PC-9 (cell line): ENCODE measurements around the gene FCF1. TPM values are rescaled to one million over a fixed set of nuclear protein-coding genes. Genes with fewer than 3 reads are reported as not detected.

Source experiments
- BruUV-seq: library from RNA; stranded (reverse); fragments of 400-500 nt; replicated peaks from 2 replicates; lab custom pipeline; 2021; lab: Mats Ljungman, UMichigan
- CTCF ChIA-PET: fragments of 300-600 bp; sonication (Branson Sonifier 250); formaldehyde crosslinking; loops from one replicate; lab custom pipeline; 2022; ENCODE audit warnings: antibody characterized with exemption; lab: Charles Lee
- POLR2A ChIA-PET: fragments of 300-600 bp; sonication (Branson Sonifier 250); formaldehyde crosslinking; loops from one replicate; lab custom pipeline; 2022; ENCODE audit warnings: antibody characterized with exemption; ENCODE audit not compliant: unreplicated experiment; lab: Charles Lee
- DNase-seq, 2 experiments: peaks; one replicate each; pipeline versions ENCODE4 v3.0.0 to v3.0.0-alpha.2; 2015 to 2022; ENCODE audit warnings: mixed read lengths in 1 of 2
- H2AFZ ChIP-seq: fragments of 200-600 bp; sonication (generic); 2 replicates; pipeline ENCODE4 v1.8.1; 2017; ENCODE audit warnings: antibody characterized with exemption
- H3F3A ChIP-seq: fragments of 200-600 bp; sonication (generic); 2 replicates; pipeline ENCODE4 v1.8.1; 2017; ENCODE audit warnings: antibody characterized with exemption, mild to moderate bottlenecking, low read depth; ENCODE audit not compliant: insufficient read depth
- H3K27ac ChIP-seq: fragments of 200-600 bp; sonication (generic); 2 replicates; pipeline ENCODE4 v1.6.1; 2016; ENCODE audit warnings: mixed run types
- H3K27me3 ChIP-seq: fragments of 200-600 bp; sonication (generic); 2 replicates; pipeline ENCODE4 v1.6.1; 2016; ENCODE audit warnings: low read depth, mixed run types; ENCODE audit not compliant: insufficient read depth
- H3K36me3 ChIP-seq: fragments of 200-600 bp; sonication (generic); 2 replicates; pipeline ENCODE4 v1.6.1; 2016; ENCODE audit warnings: low read depth, mixed run types
- H3K4me1 ChIP-seq: fragments of 200-600 bp; sonication (generic); replicated peaks from 2 replicates; pipeline ENCODE4 v1.6.1; 2016; ENCODE audit warnings: mixed run types; ENCODE audit not compliant: insufficient read depth
- H3K4me2 ChIP-seq: fragments of 200-600 bp; sonication (generic); 2 replicates; pipeline ENCODE4 v1.6.1; 2017; ENCODE audit warnings: mixed run types
- H3K4me3 ChIP-seq: fragments of 200-600 bp; sonication (generic); 2 replicates; pipeline ENCODE4 v1.6.1; 2016; ENCODE audit warnings: mixed run types
- H3K79me2 ChIP-seq: fragments of 200-600 bp; sonication (generic); 2 replicates; pipeline ENCODE4 v1.6.1; 2017; ENCODE audit warnings: low read depth, mixed run types
- H3K9me2 ChIP-seq: fragments of 200-600 bp; sonication (generic); 2 replicates; pipeline ENCODE4 v1.8.1; 2017; ENCODE audit warnings: mild to moderate bottlenecking; ENCODE audit not compliant: insufficient read depth
- H3K9me3 ChIP-seq: fragments of 200-600 bp; sonication (generic); 2 replicates; pipeline ENCODE4 v1.8.1; 2016; ENCODE audit warnings: low read depth; ENCODE audit not compliant: insufficient read depth
- H4K20me1 ChIP-seq: fragments of 200-600 bp; sonication (generic); 2 replicates; pipeline ENCODE4 v1.8.1; 2017; ENCODE audit not compliant: insufficient read depth
- EZH2 ChIP-seq: fragments of 200-600 bp; sonication (generic); IDR thresholded peaks from 2 replicates; pipeline ENCODE4 v1.8.0; 2017; ENCODE audit warnings: antibody characterized with exemption, low read depth
- intact Hi-C: fragments of 100-400 bp; cut with micrococcal nuclease; formaldehyde crosslinking; loops from one replicate; pipeline ENCODE4 v1.10.0; 2022; ENCODE audit not compliant: unreplicated experiment
- total RNA-seq: library from RNA; stranded (reverse); gene quantifications from 2 replicates; pipeline ENCODE4 v1.2.3, GENCODE V29; 2021
- TF ChIP-seq, protein P1 (sequence below): fragments of 200-600 bp; sonication (generic); conservative IDR thresholded peaks from 2 replicates; pipeline ENCODE4 v1.6.1; 2017; ENCODE audit warnings: mixed run types, antibody characterized with exemption, mild to moderate bottlenecking, moderate library complexity

Gene FCF1
- total RNA-seq, 1 experiment from 2014 or later, result 191 TPM

DNA sequence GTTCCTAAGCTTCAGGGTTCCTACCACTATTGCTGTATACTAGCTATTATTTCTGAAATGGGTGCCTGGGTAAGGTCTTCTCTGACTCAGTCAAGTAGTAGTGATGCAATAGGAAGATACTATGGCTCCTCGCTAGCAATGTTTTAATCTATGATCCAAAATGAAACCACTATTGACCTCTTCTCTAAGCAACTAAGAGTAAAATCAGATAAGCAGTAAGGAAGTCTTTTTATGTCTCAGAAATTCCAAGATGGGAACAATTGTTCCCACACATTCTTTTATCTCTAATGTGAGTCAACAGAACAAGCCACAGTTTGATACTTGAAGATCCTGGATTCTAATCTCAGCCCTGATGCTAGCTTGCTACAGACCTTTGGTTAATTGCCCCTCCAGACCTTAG is 45.2 kb upstream of the FCF1 start:
- CTCF ChIA-PET, result interaction anchor here (1.3 kb wide), 1 partner anchor 59 kb away, joined by 3 read pairs; no protein-coding TSS in a partner anchor
- Histone ChIP-seq H2AFZ (no peak overlapping the region), H3K27me3 (no peaks in the 10 kb centered on the region), H3F3A (peaks cover 4% of the 10 kb centered on the region; the same call in 1 of the 2 replicates), H3K79me2 (no peaks in the 10 kb centered on the region), H3K27ac (no peak overlapping the region), H3K4me1 (no peaks in the 10 kb centered on the region), H3K9me2 (no peaks in the 10 kb centered on the region), H3K4me3 (no peak overlapping the region), H3K36me3 (peaks cover 68% of the 10 kb centered on the region), H3K9me3 (no peaks in the 10 kb centered on the region), H4K20me1 (no peaks in the 10 kb centered on the region), H3K4me2 (no peak overlapping the region)
- intact Hi-C loops, result no loop called here
- POLR2A ChIA-PET, result interaction anchor here (0.5 to 0.6 kb wide), 2 partner anchors 17 to 53 kb away, joined by 4 read pairs; no protein-coding TSS in a partner anchor
- no peak for TF ChIP-seq EZH2
- TF ChIP-seq, protein P1, sequence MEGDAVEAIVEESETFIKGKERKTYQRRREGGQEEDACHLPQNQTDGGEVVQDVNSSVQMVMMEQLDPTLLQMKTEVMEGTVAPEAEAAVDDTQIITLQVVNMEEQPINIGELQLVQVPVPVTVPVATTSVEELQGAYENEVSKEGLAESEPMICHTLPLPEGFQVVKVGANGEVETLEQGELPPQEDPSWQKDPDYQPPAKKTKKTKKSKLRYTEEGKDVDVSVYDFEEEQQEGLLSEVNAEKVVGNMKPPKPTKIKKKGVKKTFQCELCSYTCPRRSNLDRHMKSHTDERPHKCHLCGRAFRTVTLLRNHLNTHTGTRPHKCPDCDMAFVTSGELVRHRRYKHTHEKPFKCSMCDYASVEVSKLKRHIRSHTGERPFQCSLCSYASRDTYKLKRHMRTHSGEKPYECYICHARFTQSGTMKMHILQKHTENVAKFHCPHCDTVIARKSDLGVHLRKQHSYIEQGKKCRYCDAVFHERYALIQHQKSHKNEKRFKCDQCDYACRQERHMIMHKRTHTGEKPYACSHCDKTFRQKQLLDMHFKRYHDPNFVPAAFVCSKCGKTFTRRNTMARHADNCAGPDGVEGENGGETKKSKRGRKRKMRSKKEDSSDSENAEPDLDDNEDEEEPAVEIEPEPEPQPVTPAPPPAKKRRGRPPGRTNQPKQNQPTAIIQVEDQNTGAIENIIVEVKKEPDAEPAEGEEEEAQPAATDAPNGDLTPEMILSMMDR, result no peak
- BruUV-seq, result no TSS peak
- DNase-seq, result no peak

DNA sequence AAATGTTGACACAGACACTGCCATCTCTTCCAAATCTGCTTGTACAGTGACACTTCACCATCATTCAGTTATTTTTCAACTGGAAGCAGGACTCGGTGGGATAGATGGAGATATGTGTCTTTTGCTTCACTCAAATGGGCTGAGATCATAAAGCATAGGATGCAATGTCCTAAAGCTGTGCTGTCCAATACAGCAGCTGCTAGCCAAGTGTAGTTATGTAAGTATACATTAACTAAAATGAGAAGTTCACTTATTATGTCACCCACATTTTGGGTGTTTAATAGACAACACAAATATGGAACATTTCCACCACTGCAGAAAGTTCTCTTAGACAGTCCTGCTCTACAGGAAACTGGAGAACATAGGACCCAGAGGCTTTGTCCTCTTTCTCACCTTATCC is 43.7 kb upstream of the FCF1 start:
- peaks cover 73% of the 10 kb centered on the region for H3K36me3 ChIP-seq
- no peaks in the 10 kb centered on the region for H3K9me3 ChIP-seq
- CTCF ChIA-PET, result no interaction called here

DNA sequence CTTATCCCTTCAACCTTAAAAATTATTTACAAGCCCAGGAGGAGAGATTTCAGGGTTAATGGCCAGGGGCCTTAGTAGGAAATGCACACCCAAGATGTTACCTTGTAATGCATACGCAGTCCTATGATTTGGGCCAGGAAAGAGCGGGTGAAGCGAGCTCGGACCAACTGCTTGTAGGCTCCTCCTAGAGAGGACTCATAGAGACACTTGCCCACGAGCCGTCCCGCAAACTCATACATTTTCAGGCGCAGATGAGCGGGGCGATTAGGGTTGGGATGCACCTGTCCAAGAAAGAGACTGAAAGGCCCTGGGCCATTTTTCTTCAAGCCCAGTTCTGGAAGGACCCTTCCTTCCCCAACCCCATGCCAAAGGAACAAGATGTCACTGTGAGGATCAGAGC is 43.1 kb upstream of the FCF1 start:
- Histone ChIP-seq H3K79me2 (no peaks in the 10 kb centered on the region), H4K20me1 (no peaks in the 10 kb centered on the region), H3K27ac (no peak overlapping the region), H3K4me3 (no peak overlapping the region), H3F3A (peaks cover 4% of the 10 kb centered on the region; the same call in 1 of the 2 replicates), H3K4me2 (no peak overlapping the region), H3K27me3 (no peaks in the 10 kb centered on the region), H3K9me3 (no peaks in the 10 kb centered on the region), H2AFZ (no peak overlapping the region), H3K4me1 (no peaks in the 10 kb centered on the region), H3K9me2 (no peaks in the 10 kb centered on the region), H3K36me3 (peaks cover 76% of the 10 kb centered on the region)
- TF ChIP-seq EZH2, result no peak
- TF ChIP-seq, protein P1, result no peak
- DNase-seq, result no peak
- ChIA-PET CTCF (no interaction called here), POLR2A (interaction anchor here (0.7 kb wide), 1 partner anchor 74 kb away, joined by 3 read pairs; no protein-coding TSS in a partner anchor)
- no TSS peak for BruUV-seq
- intact Hi-C loops, result loop anchor here (2.0 to 5.0 kb wide), 3 partner anchors 97 to 132 kb away; no protein-coding TSS in a partner anchor

More for the DNA sequence above, 43.7 kb upstream of the FCF1 start:
- H3K27ac ChIP-seq, result no peak overlapping the region
- no peaks in the 10 kb centered on the region for H3K27me3 ChIP-seq
- no peaks in the 10 kb centered on the region for H3K9me2 ChIP-seq
- H3K4me3 ChIP-seq, result no peak overlapping the region
- H2AFZ ChIP-seq, result no peak overlapping the region
- intact Hi-C loops, result no loop called here
- no peaks in the 10 kb centered on the region for H4K20me1 ChIP-seq
- no peak for DNase-seq
- no TSS peak for BruUV-seq
- no peaks in the 10 kb centered on the region for H3K4me1 ChIP-seq
- no peak for TF ChIP-seq EZH2
- TF ChIP-seq, protein P1, result no peak
- POLR2A ChIA-PET, result interaction anchor here (0.7 kb wide), 1 partner anchor 94 kb away, joined by 7 read pairs; no protein-coding TSS in a partner anchor
- H3K79me2 ChIP-seq, result no peaks in the 10 kb centered on the region
- H3F3A ChIP-seq, result peaks cover 4% of the 10 kb centered on the region; the same call in 1 of the 2 replicates
- no peak overlapping the region for H3K4me2 ChIP-seq
